HTR-8/SVneo (cell line): Measurements from ENCODE around the gene NSG2.
"Not testable (repeated sequence)": the region's sequence is repeated elsewhere in the genome, so short reads cannot be mapped to it uniquely, and the experiment has no call there.

Source experiments
- DNase-seq: peaks from one replicate; pipeline ENCODE4 v3.0.0; 2011; ENCODE audit warnings: low spot score, mixed read lengths; ENCODE audit not compliant: insufficient read length
- FAIRE-seq: peaks from 2 replicates; lab custom pipeline; 2011; peaks lifted over from hg19 to GRCh38; lab: Jason Lieb, UNC

NSG2 gene

GRCh38 chr5:174145821-174146220 lies 100.3 kb downstream of the NSG2 start:
- FAIRE-seq (no peak), DNase-seq (no peak)

GRCh38 chr5:174146556-174146955 lies 101.0 kb downstream of the NSG2 start:
- no peak for FAIRE-seq

GRCh38 chr5:174147012-174147411 lies 101.5 kb downstream of the NSG2 start:
- not testable (repeated sequence) for FAIRE-seq, DNase-seq

More at GRCh38 chr5:174146556-174146955, 101.0 kb downstream of the NSG2 start:
- no peak for DNase-seq

- FAIRE-seq: no peak
- no peak for DNase-seq
These were observed 102.0 kb downstream of the NSG2 start for GRCh38 chr5:174147551-174147950.

GRCh38 chr5:174148721-174149120 lies 103.2 kb downstream of the NSG2 start:
- DNase-seq (no peak), FAIRE-seq (no peak)

GRCh38 chr5:174149426-174149825 lies 103.9 kb downstream of the NSG2 start:
- FAIRE-seq: no peak
- no peak for DNase-seq

GRCh38 chr5:174149989-174150388 lies 104.5 kb downstream of the NSG2 start:
- FAIRE-seq (no peak), DNase-seq (no peak)

- DNase-seq: no peak
- FAIRE-seq: no peak
These were observed 106.2 kb downstream of the NSG2 start for GRCh38 chr5:174151599-174152181.

- no peak for FAIRE-seq
- no peak for DNase-seq
These were observed 109.1 kb downstream of the NSG2 start for GRCh38 chr5:174154559-174154958.

- no peak for DNase-seq
- FAIRE-seq: no peak
These were observed 109.8 kb downstream of the NSG2 start for GRCh38 chr5:174155281-174155680.

GRCh38 chr5:174155706-174156105 lies 110.2 kb downstream of the NSG2 start:
- FAIRE-seq: no peak

GRCh38 chr5:174157048-174157447 lies 111.5 kb downstream of the NSG2 start:
- no peak for DNase-seq
- no peak for FAIRE-seq

More at GRCh38 chr5:174155706-174156105, 110.2 kb downstream of the NSG2 start:
- DNase-seq: no peak
